ENCODE measurements around the gene TRMT44. TPM values are rescaled to one million over a fixed set of nuclear protein-coding genes. Genes with fewer than 3 reads are reported as not detected.
"Not testable (repeated sequence)": the region's sequence is repeated elsewhere in the genome, so short reads cannot be mapped to it uniquely, and the experiment has no call there.

Gene TRMT44
- total RNA-seq, 1 experiment from 2014 or later: 17.4 TPM

- Histone ChIP-seq H3K27ac (no peak overlapping the region), H3K9me2 (ENCODE audit: insufficient read depth) (no peaks in the 10 kb centered on the region), H4K20me1 (ENCODE audit: insufficient read depth) (no peaks in the 10 kb centered on the region), H3K79me2 (ENCODE audit: low read depth) (no peaks in the 10 kb centered on the region), H3K36me3 (ENCODE audit: low read depth) (no peaks in the 10 kb centered on the region), H2AFZ (no peak overlapping the region), H3K27me3 (ENCODE audit: insufficient read depth, low read depth) (no peaks in the 10 kb centered on the region), H3K4me3 (no peak overlapping the region), H3K4me1 (replicated peaks; ENCODE audit: insufficient read depth) (no peaks in the 10 kb centered on the region), H3F3A (ENCODE audit: insufficient read depth, low read depth) (no peaks in the 10 kb centered on the region), H3K9me3 (ENCODE audit: insufficient read depth, low read depth) (no peaks in the 10 kb centered on the region), H3K4me2 (no peak overlapping the region)
- TF ChIP-seq EZH2 (IDR thresholded peaks at IDR 0.05; ENCODE audit: low read depth): no peak
- no peak for TF ChIP-seq CTCF (conservative IDR thresholded peaks at IDR 0.05)
- no peak for DNase-seq
- BruUV-seq (replicated peaks): no TSS peak
- ChIA-PET POLR2A (ENCODE audit: unreplicated experiment) (no interaction called here), CTCF (no interaction called here)
- intact Hi-C loops (cut with micrococcal nuclease; ENCODE audit: unreplicated experiment): no loop called here
Observed at GRCh38 chr4:8478801-8479744, 38.5 kb downstream of the TRMT44 start.

- no peaks in the 10 kb centered on the region for H3K79me2 ChIP-seq (ENCODE audit: low read depth)
- H2AFZ ChIP-seq: no peak overlapping the region
- no TSS peak for BruUV-seq (replicated peaks)
- H3K9me2 ChIP-seq (ENCODE audit: insufficient read depth): no peaks in the 10 kb centered on the region
- no peak overlapping the region for H3K4me3 ChIP-seq
- CTCF ChIA-PET: interaction anchor here (0.6 kb wide), 1 partner anchor 76 kb away, joined by 4 read pairs; no protein-coding TSS in a partner anchor
- no peak for TF ChIP-seq EZH2 (IDR thresholded peaks at IDR 0.05; ENCODE audit: low read depth)
- no peak for TF ChIP-seq CTCF (conservative IDR thresholded peaks at IDR 0.05)
- POLR2A ChIA-PET (ENCODE audit: unreplicated experiment): no interaction called here
- no peak for DNase-seq
- H4K20me1 ChIP-seq (ENCODE audit: insufficient read depth): no peaks in the 10 kb centered on the region
- H3F3A ChIP-seq (ENCODE audit: insufficient read depth, low read depth): no peaks in the 10 kb centered on the region
- intact Hi-C loops (cut with micrococcal nuclease; ENCODE audit: unreplicated experiment): no loop called here
- H3K4me2 ChIP-seq: no peak overlapping the region
- H3K27ac ChIP-seq: no peak overlapping the region
- no peaks in the 10 kb centered on the region for H3K36me3 ChIP-seq (ENCODE audit: low read depth)
- no peaks in the 10 kb centered on the region for H3K4me1 ChIP-seq (replicated peaks; ENCODE audit: insufficient read depth)
- H3K27me3 ChIP-seq (ENCODE audit: insufficient read depth, low read depth): no peaks in the 10 kb centered on the region
- H3K9me3 ChIP-seq (ENCODE audit: insufficient read depth, low read depth): no peaks in the 10 kb centered on the region
Observed at GRCh38 chr4:8480221-8480620, 39.6 kb downstream of the TRMT44 start.

DNA sequence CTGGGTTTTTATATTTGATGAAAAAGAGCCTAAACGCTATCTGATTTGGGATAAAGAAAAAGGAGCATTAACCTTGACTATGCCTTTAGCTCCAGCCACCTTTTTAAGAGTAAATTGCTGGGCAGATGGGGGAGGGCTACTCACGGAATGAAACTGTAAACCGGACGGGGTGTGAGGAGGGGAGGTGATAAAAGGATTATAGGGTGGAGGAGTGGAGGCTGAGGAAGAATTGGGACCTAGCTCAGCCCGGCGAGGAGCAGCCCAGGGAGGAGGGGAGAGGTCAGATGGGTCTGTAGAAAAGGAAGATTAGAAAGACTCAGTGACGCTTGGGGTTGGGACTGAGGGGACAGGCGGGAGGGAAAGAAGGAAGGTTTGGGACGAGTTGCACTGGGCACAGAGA lies 46.1 kb downstream of the TRMT44 start:
- H3F3A ChIP-seq (ENCODE audit: insufficient read depth, low read depth); DNase-seq; H3K4me3 ChIP-seq; intact Hi-C loops (cut with micrococcal nuclease; ENCODE audit: unreplicated experiment); H3K4me1 ChIP-seq (replicated peaks; ENCODE audit: insufficient read depth); H3K9me2 ChIP-seq (ENCODE audit: insufficient read depth); H3K9me3 ChIP-seq (ENCODE audit: insufficient read depth, low read depth); H3K4me2 ChIP-seq; BruUV-seq (replicated peaks); H3K27ac ChIP-seq; H3K27me3 ChIP-seq (ENCODE audit: insufficient read depth, low read depth); H3K36me3 ChIP-seq (ENCODE audit: low read depth); H3K79me2 ChIP-seq (ENCODE audit: low read depth); CTCF ChIA-PET; POLR2A ChIA-PET (ENCODE audit: unreplicated experiment); H2AFZ ChIP-seq; H4K20me1 ChIP-seq (ENCODE audit: insufficient read depth): not testable (repeated sequence)

All from PC-9 (cell line).